ENCODE data around the gene PILRA. TPM values are rescaled to one million over a fixed set of nuclear protein-coding genes. Genes with fewer than 3 reads are reported as not detected.

The PILRA gene
- total RNA-seq, 2 donors from 2014 or later: 2.1 to 12.8 TPM

DNA sequence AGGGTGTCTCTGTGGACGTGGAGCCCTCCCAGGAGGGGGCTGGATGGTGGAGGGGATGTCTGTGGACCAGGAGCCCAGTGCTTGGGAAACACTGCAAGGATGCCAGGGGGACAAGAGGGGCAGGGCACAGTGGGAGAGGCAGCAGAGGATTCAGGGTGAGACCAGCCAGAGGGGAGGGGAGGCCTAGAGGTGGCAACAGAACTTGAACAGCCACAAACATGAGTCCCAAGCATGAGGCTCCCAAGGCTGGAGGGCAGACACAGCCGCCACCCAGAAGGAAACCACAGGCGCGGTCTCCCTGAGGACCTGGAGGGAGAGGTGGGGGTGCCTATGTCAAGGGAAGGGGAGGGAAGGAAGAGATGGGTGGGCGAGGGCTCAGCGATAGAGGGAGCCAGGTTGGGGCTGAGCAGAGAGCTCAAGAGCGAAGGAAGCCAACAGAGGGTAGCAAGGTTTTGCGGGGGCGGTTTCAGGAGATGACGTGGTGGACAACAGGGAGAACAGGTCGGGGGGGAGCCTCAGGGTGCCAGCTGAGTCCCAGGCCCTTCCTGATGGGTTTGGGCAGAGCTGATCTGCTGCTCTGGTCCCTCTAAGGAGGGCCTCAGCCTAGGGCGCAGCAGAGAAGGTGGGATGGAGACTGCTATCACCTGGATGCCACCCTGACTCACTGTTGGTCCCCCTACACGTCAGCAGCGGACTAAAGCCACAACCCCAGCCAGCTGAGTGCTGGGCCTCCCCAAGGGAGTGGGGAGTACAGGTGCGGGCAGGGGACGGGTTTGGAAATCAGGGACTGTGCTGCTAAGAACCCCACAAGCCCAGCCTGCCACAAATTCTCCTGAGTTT, 6.7 kb upstream of the PILRA start:
- Mint-ChIP-seq H3K4me3 (no peak overlapping the region), H3K27me3 (ENCODE audit: insufficient read depth) (no peaks in the 10 kb centered on the region), H3K36me3 (ENCODE audit: low read depth) (peaks cover 50% of the 10 kb centered on the region), H3K4me1 (peaks cover 5% of the 10 kb centered on the region), H3K9me3 (no peaks in the 10 kb centered on the region), H3K27ac (peak overlapping the region; percentile 68)
- Histone ChIP-seq H3K36me3 (ENCODE audit: control insufficient read depth, insufficient read depth, low read length) (peaks cover 38% of the 10 kb centered on the region), H3K4me3 (ENCODE audit: low read length) (no peak overlapping the region), H3K4me1 (ENCODE audit: control insufficient read depth, insufficient read depth, low read length) (no peaks in the 10 kb centered on the region), H3K9me3 (ENCODE audit: control insufficient read depth, low read length) (no peaks in the 10 kb centered on the region), H3K9ac (ENCODE audit: extremely low read depth, low read length, poor library complexity, severe bottlenecking) (no peak overlapping the region), H3K27me3 (ENCODE audit: control insufficient read depth, insufficient read depth, low read length, poor library complexity, severe bottlenecking) (no peaks in the 10 kb centered on the region), H3K27ac (ENCODE audit: low read depth, low read length) (no peak overlapping the region)
- TF ChIP-seq CTCF (conservative IDR thresholded peaks at IDR 0.05): no peak
- WGBS, 2 experiments (ENCODE audit: insufficient coverage in 1 of 2, insufficient read length in 1 of 2): 94 to 96% methylated on average over 12 to 16 of the region's 16 CpGs
- DNase-seq: no peak

DNA sequence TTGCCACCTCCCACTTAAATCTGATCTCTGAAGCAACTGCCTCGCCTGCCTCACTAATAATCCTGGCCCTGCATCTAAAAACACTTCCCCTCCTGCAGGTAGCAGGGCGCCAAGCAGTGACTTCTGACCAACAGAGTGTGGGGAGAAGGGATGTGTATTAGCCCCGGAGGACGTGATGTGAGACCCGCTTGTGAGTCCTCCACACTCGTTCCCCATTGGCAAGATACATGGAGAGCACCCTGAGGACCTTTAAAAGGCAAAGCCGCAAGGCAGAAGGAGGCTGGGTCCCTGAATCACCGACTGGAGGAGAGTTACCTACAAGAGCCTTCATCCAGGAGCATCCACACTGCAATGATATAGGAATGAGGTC, 6.1 kb upstream of the PILRA start:
- TF ChIP-seq CTCF (conservative IDR thresholded peaks at IDR 0.05): no peak
- no peak for DNase-seq
- H3K27me3 ChIP-seq (ENCODE audit: control insufficient read depth, insufficient read depth, low read length, poor library complexity, severe bottlenecking): no peaks in the 10 kb centered on the region
- Mint-ChIP-seq H3K27me3 (ENCODE audit: insufficient read depth) (no peaks in the 10 kb centered on the region), H3K4me1 (peaks cover 5% of the 10 kb centered on the region), H3K4me3 (no peak overlapping the region), H3K27ac (no peak overlapping the region), H3K9me3 (no peaks in the 10 kb centered on the region), H3K36me3 (ENCODE audit: low read depth) (peaks cover 44% of the 10 kb centered on the region)
- peaks cover 32% of the 10 kb centered on the region for H3K36me3 ChIP-seq (ENCODE audit: control insufficient read depth, insufficient read depth, low read length)
- 92 to 95% methylated on average over 6 to 8 of the region's 8 CpGs for WGBS, 2 experiments (ENCODE audit: insufficient coverage in 1 of 2, insufficient read length in 1 of 2)
- H3K9ac ChIP-seq (ENCODE audit: extremely low read depth, low read length, poor library complexity, severe bottlenecking): no peak overlapping the region
- no peaks in the 10 kb centered on the region for H3K4me1 ChIP-seq (ENCODE audit: control insufficient read depth, insufficient read depth, low read length)
- no peak overlapping the region for H3K4me3 ChIP-seq (ENCODE audit: low read length)
- H3K27ac ChIP-seq (ENCODE audit: low read depth, low read length): no peak overlapping the region
- no peaks in the 10 kb centered on the region for H3K9me3 ChIP-seq (ENCODE audit: control insufficient read depth, low read length)

GRCh38 chr7:100367676-100368613, 5.3 kb upstream of the PILRA start:
- Histone ChIP-seq H3K9ac (ENCODE audit: extremely low read depth, low read length, poor library complexity, severe bottlenecking) (no peak overlapping the region), H3K27me3 (ENCODE audit: control insufficient read depth, insufficient read depth, low read length, poor library complexity, severe bottlenecking) (no peaks in the 10 kb centered on the region), H3K4me3 (ENCODE audit: low read length) (no peak overlapping the region), H3K27ac (ENCODE audit: low read depth, low read length) (no peak overlapping the region), H3K9me3 (ENCODE audit: control insufficient read depth, low read length) (no peaks in the 10 kb centered on the region), H3K36me3 (ENCODE audit: control insufficient read depth, insufficient read depth, low read length) (peaks cover 25% of the 10 kb centered on the region), H3K4me1 (ENCODE audit: control insufficient read depth, insufficient read depth, low read length) (no peaks in the 10 kb centered on the region)
- Mint-ChIP-seq H3K4me3 (no peak overlapping the region), H3K27me3 (ENCODE audit: insufficient read depth) (no peaks in the 10 kb centered on the region), H3K36me3 (ENCODE audit: low read depth) (peaks cover 37% of the 10 kb centered on the region), H3K4me1 (peaks cover 5% of the 10 kb centered on the region), H3K9me3 (no peaks in the 10 kb centered on the region), H3K27ac (no peak overlapping the region)
- no peak for TF ChIP-seq CTCF (conservative IDR thresholded peaks at IDR 0.05)
- no peak for DNase-seq
- whole genome bisulfite sequencing, 2 experiments (ENCODE audit: insufficient coverage in 1 of 2, insufficient read length in 1 of 2): 93% methylated on average over 10 to 12 of the region's 12 CpGs
